Measurements from ENCODE around the gene GCNT2. TPM values are rescaled to one million over a fixed set of nuclear protein-coding genes. Genes with fewer than 3 reads are reported as not detected.
A peak's percentile ranks its signal among the peaks of the same experiment; 100 is the strongest.

The GCNT2 gene
- total and polyA plus RNA-seq, 2 of the 8 experiments (the other 6 are each of a cell fraction or from before 2014, with no cell fraction given) = 19.3 to 52.5 TPM

DNA sequence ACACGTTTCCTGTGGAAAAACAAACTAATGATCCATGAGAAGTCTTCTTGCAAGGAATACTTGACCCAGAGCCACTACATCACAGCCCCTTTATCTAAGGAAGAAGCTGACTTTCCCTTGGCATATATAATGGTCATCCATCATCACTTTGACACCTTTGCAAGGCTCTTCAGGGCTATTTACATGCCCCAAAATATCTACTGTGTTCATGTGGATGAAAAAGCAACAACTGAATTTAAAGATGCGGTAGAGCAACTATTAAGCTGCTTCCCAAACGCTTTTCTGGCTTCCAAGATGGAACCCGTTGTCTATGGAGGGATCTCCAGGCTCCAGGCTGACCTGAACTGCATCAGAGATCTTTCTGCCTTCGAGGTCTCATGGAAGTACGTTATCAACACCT lies 35.4 kb downstream of the GCNT2 start:
- Histone ChIP-seq H2BK12ac (ENCODE audit: low read depth, low read length) (no peak overlapping the region; the same call in 1 of the 2 replicates), H2BK5ac (ENCODE audit: low read depth, low read length) (peak overlapping the region; percentile 83), H2AK5ac (ENCODE audit: low read depth, low read length) (0 out of 2 replicates have a peak overlapping the region, but pooled peaks have one; percentile 42), H4K20me1 (replicated peaks in 1 of 2; ENCODE audit: control insufficient read depth in 1 of 2, insufficient read depth in 2 of 2, low read length in 2 of 2) (peaks cover 2 to 3% of the 10 kb centered on the region in 2 experiments), H3K23ac (ENCODE audit: insufficient read length) (no peak overlapping the region), H3K4ac (replicated peaks; ENCODE audit: insufficient read length, low read depth, low read length) (no peak overlapping the region), H3K14ac (ENCODE audit: insufficient read length) (no peak overlapping the region), H2BK120ac (replicated peaks; ENCODE audit: low read depth, low read length) (peak overlapping the region; percentile 76), H3K18ac (ENCODE audit: extremely low read depth, low read length) (peak overlapping the region; percentile 81; the same call in 1 of the 2 replicates), H3K9me3 (ENCODE audit: insufficient read depth in 2 of 2, low read depth in 1 of 2, low read length in 1 of 2) (no peaks in the 10 kb centered on the region), H4K5ac (ENCODE audit: insufficient read length, low read depth, low read length) (peak overlapping the region; percentile 76), H4K8ac (ENCODE audit: extremely low read depth, insufficient read depth, low read length) (no peak overlapping the region), H3K27me3 (replicated peaks in 1 of 4; ENCODE audit: control insufficient read depth in 3 of 4, extremely low read depth in 1 of 4, insufficient read depth in 3 of 4, low read length in 3 of 4) (no peaks in the 10 kb centered on the region), H2AFZ (ENCODE audit: low read length) (no peak overlapping the region), H4K91ac (replicated peaks; ENCODE audit: insufficient read length, low read length) (peak overlapping the region; percentile 71), H3K23me2 (ENCODE audit: low read depth, low read length) (peaks cover 12% of the 10 kb centered on the region; the same call in 1 of the 2 replicates), H3K56ac (replicated peaks; ENCODE audit: insufficient read length, low read depth, low read length) (peak overlapping the region; percentile 85), H3K4me1 (replicated peaks in 1 of 4; ENCODE audit: control insufficient read depth in 3 of 4, insufficient read depth in 4 of 4, low read length in 3 of 4) (peaks cover 2 to 12% (median 6%) of the 10 kb centered on the region in 4 experiments; a peak in 6 of 7 replicates), H3K79me1 (ENCODE audit: low read depth, low read length) (peaks cover 10% of the 10 kb centered on the region), H2BK20ac (ENCODE audit: low read length) (no peak overlapping the region), H2BK15ac (ENCODE audit: low read length) (no peak overlapping the region), H3K79me2 (ENCODE audit: control insufficient read depth in 1 of 2, insufficient read depth in 2 of 2, low read length in 2 of 2) (peaks cover 29 to 56% of the 10 kb centered on the region in 2 experiments), H3K27ac (ENCODE audit: low read depth, low read length) (peak overlapping the region; percentile 83; the same call in 1 of the 2 replicates), H3K4me2 (ENCODE audit: insufficient read depth in 1 of 2, low read depth in 2 of 2, low read length in 2 of 2) (peak overlapping the region; percentile 80 to 86), H3K4me3 (ENCODE audit: extremely low read depth in 1 of 4, insufficient read depth in 2 of 4, low read depth in 3 of 4, low read length in 4 of 4) (peak overlapping the region; percentile 81 to 96 (median 87)), H3K36me3 (ENCODE audit: control insufficient read depth in 2 of 4, insufficient read depth in 4 of 4, low read length in 3 of 4) (peaks cover 0 to 8% (median 0%) of the 10 kb centered on the region in 4 experiments; a peak in 2 of 8 replicates), H3K9ac (replicated peaks in 1 of 4; ENCODE audit: extremely low read depth in 1 of 4, low read depth in 3 of 4, low read length in 3 of 4) (peak overlapping the region in 3 of 4 experiments; percentile 81 to 84 (median 83); a peak in 6 of 7 replicates)
- ChIA-PET CTCF (ENCODE audit: partially characterized antibody) (interaction anchor here (1.0 to 2.1 kb wide), 7 partner anchors 15 to 78 kb away, joined by 3 to 15 read pairs (median 7); no protein-coding TSS in a partner anchor), POLR2A (ENCODE audit: partially characterized antibody) (interaction anchor here (0.9 to 10.2 kb wide), 13 partner anchors 11 to 138 kb away, joined by 3 to 154 read pairs (median 9); partner anchors contain the start of genes C6orf52, GCNT2 and PAK1IP1)
- FAIRE-seq (peak; percentile 28), DNase-seq (ENCODE audit: low read depth in 1 of 2, low spot score in 2 of 2) (no peak)
- 3% methylated on average over 6 of the region's 6 CpGs; no CpG with 5 or more reads in 1 of the 2 experiments for WGBS, 2 experiments (ENCODE audit: extremely low coverage in 1 of 2, insufficient coverage in 1 of 2, insufficient read length in 1 of 2, insufficient replicate concordance in 2 of 2, low coverage in 1 of 2, low lambda C conversion rate in 2 of 2, missing lambda C conversion rate in 1 of 2)
- no peak for TF ChIP-seq SIN3A (conservative IDR thresholded peaks at IDR 0.05 in 1 of 2, IDR thresholded peaks at IDR 0.05 in 1 of 2; ENCODE audit: low read depth in 1 of 2, low read length in 2 of 2)
- 0 out of 2 replicates have a peak, but pooled peaks have one; percentile 74 for TF ChIP-seq YY1 (IDR thresholded peaks at IDR 0.05; ENCODE audit: low read depth, low read length)
